PFSK-1 (cell line): ENCODE data around the gene RPL38.

Source experiments
- FOXP2 ChIP-seq: optimal IDR thresholded peaks from 2 replicates; pipeline ENCODE3; 2011; ENCODE audit warnings: borderline replicate concordance, control low read depth, inconsistent platforms; ENCODE audit not compliant: insufficient read depth; ENCODE audit errors: extremely low read length, extremely low read depth
- POLR2AphosphoS5 ChIP-seq: IDR thresholded peaks from 2 replicates; pipeline ENCODE4 v1.6.1; 2012; ENCODE audit warnings: low read depth, mild to moderate bottlenecking, control low read depth, low read length, moderate library complexity
- SIN3A ChIP-seq: IDR thresholded peaks from 2 replicates; pipeline ENCODE4 v1.6.1; 2012; ENCODE audit warnings: mild to moderate bottlenecking, low read length, moderate library complexity, borderline replicate concordance; ENCODE audit not compliant: insufficient read depth
- TAF1 ChIP-seq: IDR thresholded peaks from 2 replicates; pipeline ENCODE4 v1.6.1; 2012; ENCODE audit warnings: low read length, control low read depth, borderline replicate concordance; ENCODE audit not compliant: insufficient read depth
- TF ChIP-seq, protein P1 (sequence below), 2 experiments: IDR thresholded peaks; 2 replicates each; pipeline versions ENCODE4 v1.6.1 to v1.8.0; 2011 to 2012; ENCODE audit warnings: low read depth in 2 of 2, low read length in 2 of 2, control low read depth in 1 of 2, inconsistent platforms in 1 of 2, mild to moderate bottlenecking in 1 of 2, moderate library complexity in 1 of 2; ENCODE audit not compliant: insufficient read depth in 1 of 2

The RPL38 gene

DNA sequence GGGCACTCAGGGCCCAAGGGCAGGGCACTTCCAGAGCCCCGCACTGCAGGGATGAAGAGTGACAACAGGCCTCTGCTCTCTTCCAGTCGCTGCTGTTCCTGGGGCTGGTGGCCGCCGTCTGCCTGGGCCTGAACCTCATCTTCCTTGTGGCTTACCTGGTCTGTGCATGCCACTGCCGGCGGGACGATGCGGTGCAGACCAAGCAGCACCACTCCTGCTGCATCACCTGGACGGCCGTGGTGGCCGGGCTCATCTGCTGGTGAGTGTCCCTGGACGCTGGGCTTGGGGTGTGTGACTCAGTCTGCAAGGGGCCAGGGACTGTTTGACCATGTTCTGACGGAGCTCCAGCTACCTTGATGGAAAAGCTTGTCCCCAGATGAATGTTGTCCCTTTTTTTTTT lies 18.9 kb downstream of the RPL38 start:
- TF ChIP-seq POLR2AphosphoS5, result no peak
- no peak for TF ChIP-seq TAF1
- TF ChIP-seq, protein P1, sequence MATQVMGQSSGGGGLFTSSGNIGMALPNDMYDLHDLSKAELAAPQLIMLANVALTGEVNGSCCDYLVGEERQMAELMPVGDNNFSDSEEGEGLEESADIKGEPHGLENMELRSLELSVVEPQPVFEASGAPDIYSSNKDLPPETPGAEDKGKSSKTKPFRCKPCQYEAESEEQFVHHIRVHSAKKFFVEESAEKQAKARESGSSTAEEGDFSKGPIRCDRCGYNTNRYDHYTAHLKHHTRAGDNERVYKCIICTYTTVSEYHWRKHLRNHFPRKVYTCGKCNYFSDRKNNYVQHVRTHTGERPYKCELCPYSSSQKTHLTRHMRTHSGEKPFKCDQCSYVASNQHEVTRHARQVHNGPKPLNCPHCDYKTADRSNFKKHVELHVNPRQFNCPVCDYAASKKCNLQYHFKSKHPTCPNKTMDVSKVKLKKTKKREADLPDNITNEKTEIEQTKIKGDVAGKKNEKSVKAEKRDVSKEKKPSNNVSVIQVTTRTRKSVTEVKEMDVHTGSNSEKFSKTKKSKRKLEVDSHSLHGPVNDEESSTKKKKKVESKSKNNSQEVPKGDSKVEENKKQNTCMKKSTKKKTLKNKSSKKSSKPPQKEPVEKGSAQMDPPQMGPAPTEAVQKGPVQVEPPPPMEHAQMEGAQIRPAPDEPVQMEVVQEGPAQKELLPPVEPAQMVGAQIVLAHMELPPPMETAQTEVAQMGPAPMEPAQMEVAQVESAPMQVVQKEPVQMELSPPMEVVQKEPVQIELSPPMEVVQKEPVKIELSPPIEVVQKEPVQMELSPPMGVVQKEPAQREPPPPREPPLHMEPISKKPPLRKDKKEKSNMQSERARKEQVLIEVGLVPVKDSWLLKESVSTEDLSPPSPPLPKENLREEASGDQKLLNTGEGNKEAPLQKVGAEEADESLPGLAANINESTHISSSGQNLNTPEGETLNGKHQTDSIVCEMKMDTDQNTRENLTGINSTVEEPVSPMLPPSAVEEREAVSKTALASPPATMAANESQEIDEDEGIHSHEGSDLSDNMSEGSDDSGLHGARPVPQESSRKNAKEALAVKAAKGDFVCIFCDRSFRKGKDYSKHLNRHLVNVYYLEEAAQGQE (IDR thresholded peaks at IDR 0.05; ENCODE audit: insufficient read depth in 1 of 2, low read depth in 2 of 2, low read length in 2 of 2), result no peak
- no peak for TF ChIP-seq FOXP2
- no peak for TF ChIP-seq SIN3A

DNA sequence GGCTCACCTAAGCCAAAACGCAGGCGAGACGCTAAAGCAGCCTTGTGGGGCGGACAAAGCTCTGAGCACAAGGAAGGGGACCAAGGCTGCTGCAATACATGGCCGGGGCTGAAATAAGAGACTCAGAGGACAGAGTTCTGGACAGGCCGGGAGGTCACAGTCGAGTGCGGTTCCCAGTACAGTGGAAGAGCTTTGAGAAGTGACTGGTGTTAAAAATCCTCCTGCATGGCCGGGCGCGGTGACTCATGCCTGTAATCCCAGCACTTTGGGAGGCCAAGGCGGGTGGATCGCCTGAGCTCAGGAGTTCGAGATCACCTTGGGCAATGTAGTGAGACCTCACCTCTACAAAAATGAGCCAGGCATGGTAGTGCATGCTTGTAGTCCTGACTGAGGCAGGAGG lies 20.4 kb downstream of the RPL38 start:
- TF ChIP-seq SIN3A (no peak), POLR2AphosphoS5 (no peak), FOXP2 (no peak), TAF1 (no peak)
- TF ChIP-seq, protein P1 (IDR thresholded peaks at IDR 0.05; ENCODE audit: insufficient read depth in 1 of 2, low read depth in 2 of 2, low read length in 2 of 2), result no peak

DNA sequence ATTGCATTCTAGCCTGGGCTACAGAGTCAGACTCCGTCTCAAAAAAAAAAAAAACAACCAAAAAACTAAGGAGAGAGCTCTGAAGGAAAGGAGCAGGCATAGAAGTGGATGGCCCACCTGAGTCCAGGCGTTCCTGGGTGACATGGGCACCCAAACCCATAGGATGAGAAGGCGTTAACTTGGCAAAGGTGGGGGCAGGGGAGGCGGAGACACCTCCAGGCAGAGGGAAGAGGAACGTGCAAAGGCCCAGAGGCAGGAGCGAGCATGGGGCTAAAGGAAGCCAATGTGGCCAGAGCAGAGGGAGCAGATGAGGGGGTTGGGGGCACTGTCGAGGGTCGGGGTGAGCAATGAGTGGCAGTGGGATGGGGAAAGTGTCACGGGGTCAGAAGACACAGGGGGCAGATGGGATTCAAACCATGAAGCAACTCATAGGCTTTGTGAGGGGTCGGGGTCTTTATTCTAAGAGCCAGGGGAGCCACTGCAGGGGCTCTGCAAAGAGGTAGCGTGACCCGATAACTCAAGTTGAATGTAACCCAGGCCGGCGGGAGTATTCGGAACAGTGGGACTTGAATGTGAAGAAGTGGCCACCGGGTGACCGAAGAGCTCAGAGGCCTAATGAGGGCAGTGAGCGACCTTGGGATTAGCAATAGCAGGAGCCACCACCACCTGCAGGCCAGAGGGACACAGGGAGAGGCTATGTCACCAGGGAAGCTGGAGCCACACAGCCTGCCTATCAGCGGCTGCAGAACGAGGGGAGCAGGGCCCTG lies 21.7 kb downstream of the RPL38 start:
- no peak for TF ChIP-seq SIN3A
- no peak for TF ChIP-seq FOXP2
- no peak for TF ChIP-seq POLR2AphosphoS5
- TF ChIP-seq TAF1, result no peak
- TF ChIP-seq, protein P1 (IDR thresholded peaks at IDR 0.05; ENCODE audit: insufficient read depth in 1 of 2, low read depth in 2 of 2, low read length in 2 of 2), result no peak

DNA sequence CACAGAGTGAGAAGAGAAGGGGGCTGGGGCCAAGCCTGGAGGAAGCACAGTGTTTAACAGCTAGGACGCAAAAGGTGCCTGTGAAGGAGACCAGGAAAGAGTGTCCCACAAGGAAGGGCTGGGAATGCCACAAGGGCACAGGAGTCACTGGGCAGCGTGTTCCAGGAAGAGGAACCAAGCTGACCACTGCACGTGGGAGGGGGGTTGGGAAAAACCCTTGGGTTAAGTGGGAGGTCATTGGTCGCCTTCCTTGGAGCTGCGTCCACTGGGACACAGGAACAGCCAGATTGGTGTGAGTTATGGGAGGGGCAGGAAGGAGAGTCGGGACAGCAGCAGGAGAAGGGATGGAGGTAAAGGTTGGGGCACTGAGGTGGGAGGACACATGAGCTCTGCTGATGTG lies 22.8 kb downstream of the RPL38 start:
- TF ChIP-seq FOXP2, result no peak
- no peak for TF ChIP-seq SIN3A
- TF ChIP-seq TAF1, result no peak
- no peak for TF ChIP-seq POLR2AphosphoS5
- TF ChIP-seq, protein P1 (IDR thresholded peaks at IDR 0.05; ENCODE audit: insufficient read depth in 1 of 2, low read depth in 2 of 2, low read length in 2 of 2), result no peak
